Kidney epithelial cell (primary cell): ENCODE measurements around the gene ELSPBP1. TPM values are rescaled to one million over a fixed set of nuclear protein-coding genes. Genes with fewer than 3 reads are reported as not detected.

Source experiments
- DNase-seq: peaks from one replicate; pipeline ENCODE4 v3.0.0-alpha.2; 2010; ENCODE audit warnings: low read depth
- H3K27me3 ChIP-seq: 2 replicates; pipeline ENCODE4 v1.6.0; 2011; ENCODE audit warnings: low read length; ENCODE audit not compliant: control insufficient read depth, insufficient read depth
- H3K36me3 ChIP-seq: 2 replicates; pipeline ENCODE4 v1.5.1; 2011; ENCODE audit warnings: low read length; ENCODE audit not compliant: control insufficient read depth, insufficient read depth
- H3K4me3 ChIP-seq: 2 replicates; pipeline ENCODE4 v1.5.1; 2011; ENCODE audit warnings: low read depth, mild to moderate bottlenecking, control low read depth, low read length
- CTCF ChIP-seq: IDR thresholded peaks from 2 replicates; pipeline ENCODE4 v1.5.1; 2011; ENCODE audit warnings: mild to moderate bottlenecking, moderate library complexity, low read length, control low read depth, inconsistent platforms; ENCODE audit not compliant: insufficient read depth, poor library complexity, severe bottlenecking
- total RNA-seq: library from RNA; depleted of rRNA; stranded (reverse); fragments of >200 nt; gene quantifications from 2 replicates; pipeline ENCODE4 v1.2.3, GENCODE V29; 2015

The ELSPBP1 gene
- total RNA-seq, 1 donor from 2014 or later, result not detected

GRCh38 chr19:48010932-48011758 is 16.7 kb downstream of the ELSPBP1 start:
- H3K4me3 ChIP-seq, result no peak overlapping the region
- H3K27me3 ChIP-seq, result no peaks in the 10 kb centered on the region
- no peak for TF ChIP-seq CTCF
- no peaks in the 10 kb centered on the region for H3K36me3 ChIP-seq
- DNase-seq, result no peak

- DNase-seq, result no peak
Measured at GRCh38 chr19:48020686-48021085, 26.3 kb downstream of the ELSPBP1 start.

GRCh38 chr19:48023011-48023410 is 28.6 kb downstream of the ELSPBP1 start:
- no peak for TF ChIP-seq CTCF
- H3K27me3 ChIP-seq, result no peaks in the 10 kb centered on the region
- H3K4me3 ChIP-seq, result no peak overlapping the region
- no peaks in the 10 kb centered on the region for H3K36me3 ChIP-seq
- no peak for DNase-seq

More at GRCh38 chr19:48020686-48021085, 26.3 kb downstream of the ELSPBP1 start:
- Histone ChIP-seq H3K27me3 (no peaks in the 10 kb centered on the region), H3K4me3 (no peak overlapping the region), H3K36me3 (no peaks in the 10 kb centered on the region)
- TF ChIP-seq CTCF, result no peak

- H3K36me3 ChIP-seq, result no peaks in the 10 kb centered on the region
- no peak overlapping the region for H3K4me3 ChIP-seq
- H3K27me3 ChIP-seq, result no peaks in the 10 kb centered on the region
- TF ChIP-seq CTCF, result no peak
- DNase-seq, result no peak
Measured at GRCh38 chr19:48023518-48023917, 29.1 kb downstream of the ELSPBP1 start.

- Histone ChIP-seq H3K27me3 (no peaks in the 10 kb centered on the region), H3K36me3 (no peaks in the 10 kb centered on the region), H3K4me3 (no peak overlapping the region)
- TF ChIP-seq CTCF, result no peak
- no peak for DNase-seq
Measured at GRCh38 chr19:48025480-48025879, 31.0 kb downstream of the ELSPBP1 start.

GRCh38 chr19:48029431-48029830 is 35.0 kb downstream of the ELSPBP1 start:
- no peaks in the 10 kb centered on the region for H3K27me3 ChIP-seq
- no peaks in the 10 kb centered on the region for H3K36me3 ChIP-seq
- H3K4me3 ChIP-seq, result no peak overlapping the region
- no peak for DNase-seq
- TF ChIP-seq CTCF, result no peak
